ENCODE data around the gene ANKMY2.

The ANKMY2 gene

DNA sequence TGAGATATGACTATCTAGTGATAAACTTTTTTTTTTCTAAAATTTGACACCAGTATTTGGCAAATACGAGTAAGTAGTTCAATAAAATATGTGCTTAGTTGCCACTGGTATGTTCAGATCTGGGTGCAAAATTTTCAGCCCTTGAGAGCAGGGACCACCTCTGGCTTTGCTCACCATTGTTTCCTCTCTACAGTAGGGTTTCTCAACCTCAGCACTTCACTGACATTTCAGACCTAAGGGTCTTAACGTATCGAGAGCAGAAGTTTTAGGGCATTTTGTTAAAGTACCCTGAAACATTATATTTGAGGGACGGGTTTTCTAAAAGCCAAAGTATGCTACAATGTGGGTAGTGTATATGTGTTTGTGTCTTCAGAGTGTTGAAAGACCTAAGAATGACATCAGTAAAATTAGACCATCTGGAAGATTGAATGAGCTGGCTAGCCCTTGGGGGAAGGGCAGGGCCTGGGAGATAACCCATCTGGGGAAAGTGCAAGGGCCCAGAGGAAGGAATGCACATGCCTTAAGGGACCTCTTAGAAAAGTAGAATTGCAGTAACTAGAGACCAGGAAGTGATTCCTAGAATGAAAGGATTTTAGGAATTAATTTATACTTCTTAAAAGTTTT, 12.2 kb upstream of the ANKMY2 start:
- DNase-seq = no peak

DNA sequence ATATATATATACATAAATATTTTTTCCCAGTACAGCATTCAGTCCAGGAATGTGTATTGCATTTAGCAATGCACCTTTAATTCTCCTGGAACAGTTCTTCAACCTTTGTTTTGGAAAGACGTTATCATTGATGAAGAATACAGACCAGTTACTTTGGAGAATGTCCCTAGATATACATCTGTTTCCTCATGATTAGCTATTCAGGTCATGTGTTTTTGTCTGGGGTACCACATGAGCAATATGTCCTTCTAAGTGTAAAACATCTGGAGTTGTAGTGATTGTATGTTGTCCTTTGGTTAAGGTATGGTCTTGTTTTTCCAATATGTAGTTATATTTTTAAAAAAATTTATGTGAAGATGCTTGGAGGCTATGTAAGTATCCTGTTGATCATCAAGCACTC, 10.6 kb upstream of the ANKMY2 start:
- no peak for DNase-seq

GRCh38 chr7:16655394-16655793, 9.8 kb upstream of the ANKMY2 start:
- DNase-seq = no peak

GRCh38 chr7:16652888-16653287, 7.3 kb upstream of the ANKMY2 start:
- DNase-seq = no peak

GRCh38 chr7:16652240-16652583, 6.7 kb upstream of the ANKMY2 start:
- no peak for DNase-seq

- DNase-seq = no peak
Measured at GRCh38 chr7:16651396-16652239, 6.1 kb upstream of the ANKMY2 start.

DNA sequence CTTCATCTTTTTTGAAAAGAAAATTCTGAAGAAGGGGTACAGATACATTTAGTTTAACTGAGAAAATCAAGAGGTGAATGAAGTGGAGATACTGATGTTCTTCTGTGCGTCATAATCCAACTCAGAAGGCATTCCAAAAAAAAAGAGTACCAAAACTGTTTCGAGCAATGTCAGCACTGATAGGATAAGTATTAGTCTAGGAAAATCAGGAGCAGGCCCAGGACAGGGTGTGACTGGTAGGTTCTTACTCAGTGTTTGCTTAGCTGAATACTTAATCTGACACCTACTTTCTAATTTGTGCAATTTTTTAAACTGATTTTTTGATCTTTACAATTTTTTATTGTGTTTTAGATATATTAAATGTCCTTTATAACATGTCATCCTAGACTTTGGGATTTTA, 4.7 kb upstream of the ANKMY2 start:
- DNase-seq = no peak

- DNase-seq = no peak
Measured at GRCh38 chr7:16649196-16649595, 3.6 kb upstream of the ANKMY2 start.

DNA sequence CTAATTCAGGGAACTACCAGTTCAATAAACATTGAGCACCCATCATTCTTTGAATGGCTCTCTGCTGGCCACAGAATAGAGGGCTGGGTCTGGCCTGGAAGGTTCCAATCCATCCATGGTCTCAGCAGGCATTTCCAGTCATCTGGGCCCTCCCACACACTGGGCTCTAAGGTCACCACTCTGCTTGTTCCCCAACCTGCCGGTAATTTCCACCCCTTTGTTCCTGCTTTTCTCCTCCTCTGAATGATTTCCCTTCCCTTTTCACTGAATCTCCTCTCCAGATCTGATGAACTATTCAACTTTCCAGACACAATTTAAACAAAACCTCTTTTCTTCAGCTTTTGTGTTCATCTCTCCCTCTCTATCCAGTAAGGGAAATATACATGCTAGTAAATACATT, 3.0 kb upstream of the ANKMY2 start:
- no peak for DNase-seq

DNA sequence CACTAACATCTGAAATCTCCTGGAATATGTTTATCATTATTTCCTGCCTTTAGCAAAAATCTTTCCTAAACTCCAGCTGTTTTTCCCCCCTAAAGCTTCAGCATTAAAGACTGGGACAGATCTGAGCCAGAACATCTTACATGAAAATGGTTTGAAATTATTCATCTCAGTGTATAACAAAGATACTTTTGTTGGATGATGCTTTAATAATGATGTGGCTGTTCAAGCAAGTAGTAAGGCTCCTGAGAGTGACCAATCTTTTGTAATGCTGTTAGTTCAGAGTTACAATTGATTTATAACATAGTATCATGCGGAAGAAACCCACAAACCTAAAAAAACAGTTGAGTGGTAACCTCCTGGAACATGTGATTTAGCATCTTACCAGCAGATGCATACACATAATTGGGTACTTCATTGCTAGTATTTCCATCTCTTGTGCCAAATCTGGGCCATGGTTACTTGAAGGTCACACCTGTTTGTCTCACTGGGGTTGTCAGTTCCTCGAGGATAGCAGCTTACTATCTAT, 1.9 kb upstream of the ANKMY2 start:
- DNase-seq = no peak

DNA sequence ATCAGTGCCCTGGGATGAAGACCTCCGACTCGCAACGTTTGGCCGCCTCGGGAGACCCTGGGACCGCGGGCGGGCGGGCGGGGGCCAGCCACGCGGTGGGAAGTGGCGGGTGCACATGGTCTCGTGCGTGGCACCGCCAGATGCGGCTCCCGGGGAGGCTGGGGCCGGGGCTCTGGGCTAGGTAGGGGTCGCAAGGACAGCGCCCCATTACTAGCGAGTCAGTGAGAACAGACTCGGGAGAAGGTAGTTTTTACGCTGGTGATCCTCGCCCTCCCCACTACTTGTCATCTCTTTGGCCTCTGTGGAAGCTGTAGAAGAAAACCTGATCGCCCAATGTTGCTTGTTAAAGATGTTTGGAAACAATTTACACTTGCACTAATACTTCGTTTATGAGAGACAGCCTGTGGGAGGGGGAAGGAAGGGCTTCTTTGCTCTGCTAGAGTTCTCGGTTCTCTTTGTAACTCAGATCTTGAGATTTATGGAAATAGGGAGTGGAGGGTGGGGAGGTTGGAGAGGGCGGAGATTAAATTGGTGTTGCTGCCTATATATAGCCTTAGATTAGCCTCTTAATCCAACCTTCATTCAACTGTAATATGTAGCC, 1.0 kb upstream of the ANKMY2 start:
- no peak for DNase-seq

DNA sequence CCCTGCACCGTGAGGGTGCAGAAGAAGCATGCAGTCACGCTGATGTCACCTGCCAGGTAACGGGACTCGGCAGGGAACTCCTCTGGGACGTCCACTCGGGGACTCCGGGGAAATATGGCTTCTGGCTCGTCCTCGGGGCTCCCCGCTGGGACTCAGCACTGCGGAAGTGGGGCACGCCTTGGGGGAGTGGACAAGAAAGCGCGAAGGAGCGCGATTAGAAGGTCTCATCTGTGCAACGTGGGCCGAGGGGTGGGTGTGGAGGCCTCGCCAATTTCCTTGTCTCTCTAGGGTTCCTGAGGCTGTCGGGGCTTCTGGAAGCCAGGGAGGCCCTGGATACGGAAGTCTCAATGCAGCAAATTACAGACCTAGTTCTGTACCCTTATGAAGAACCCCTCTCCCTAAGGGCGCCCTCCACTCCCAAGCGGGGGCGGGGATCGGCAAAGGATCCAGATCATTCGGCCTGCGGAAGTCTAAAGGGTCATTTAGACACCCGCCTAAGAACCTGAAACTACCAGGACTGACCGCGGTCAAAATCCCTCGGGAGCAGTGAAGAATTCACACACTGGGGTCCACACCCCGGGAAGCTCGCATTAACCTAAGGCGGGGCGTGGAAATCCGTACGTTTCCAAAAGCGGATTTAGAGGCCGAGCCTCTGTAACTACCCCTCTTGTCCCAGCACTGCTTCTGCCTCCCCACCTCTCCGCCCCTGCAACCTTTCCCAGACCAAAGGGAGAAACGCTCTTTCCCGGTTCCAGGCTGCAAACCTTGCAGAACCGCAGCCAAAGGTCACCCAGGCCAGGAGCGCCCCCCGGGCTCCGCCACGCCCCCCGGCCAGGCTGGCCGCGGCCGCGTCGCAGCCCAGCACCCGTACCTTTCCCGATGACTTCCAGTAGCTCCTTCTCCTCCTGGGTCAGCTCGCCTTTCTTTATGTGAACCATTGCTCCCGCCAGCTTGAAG, 640 bp downstream of the ANKMY2 start:
- DNase-seq = no peak

DNA sequence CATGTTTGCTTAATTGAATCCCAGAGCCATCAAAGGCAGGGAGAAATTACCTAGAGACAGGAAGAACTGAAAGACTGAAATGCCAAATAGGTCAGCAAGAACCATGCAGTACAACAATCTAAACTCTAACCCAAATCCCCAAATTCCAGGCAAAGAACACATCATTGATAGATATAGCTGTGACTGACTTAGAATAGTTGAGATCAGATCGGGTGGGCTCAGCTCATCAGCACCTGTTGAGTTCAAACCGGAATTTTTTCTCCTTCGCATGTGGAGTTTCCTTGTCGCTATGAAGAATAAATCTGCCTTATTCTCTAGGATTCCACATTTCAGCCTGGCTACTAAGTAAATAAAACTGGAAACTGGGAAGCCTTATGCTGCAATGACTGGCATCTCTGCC, 1.4 kb downstream of the ANKMY2 start:
- DNase-seq = no peak

DNA sequence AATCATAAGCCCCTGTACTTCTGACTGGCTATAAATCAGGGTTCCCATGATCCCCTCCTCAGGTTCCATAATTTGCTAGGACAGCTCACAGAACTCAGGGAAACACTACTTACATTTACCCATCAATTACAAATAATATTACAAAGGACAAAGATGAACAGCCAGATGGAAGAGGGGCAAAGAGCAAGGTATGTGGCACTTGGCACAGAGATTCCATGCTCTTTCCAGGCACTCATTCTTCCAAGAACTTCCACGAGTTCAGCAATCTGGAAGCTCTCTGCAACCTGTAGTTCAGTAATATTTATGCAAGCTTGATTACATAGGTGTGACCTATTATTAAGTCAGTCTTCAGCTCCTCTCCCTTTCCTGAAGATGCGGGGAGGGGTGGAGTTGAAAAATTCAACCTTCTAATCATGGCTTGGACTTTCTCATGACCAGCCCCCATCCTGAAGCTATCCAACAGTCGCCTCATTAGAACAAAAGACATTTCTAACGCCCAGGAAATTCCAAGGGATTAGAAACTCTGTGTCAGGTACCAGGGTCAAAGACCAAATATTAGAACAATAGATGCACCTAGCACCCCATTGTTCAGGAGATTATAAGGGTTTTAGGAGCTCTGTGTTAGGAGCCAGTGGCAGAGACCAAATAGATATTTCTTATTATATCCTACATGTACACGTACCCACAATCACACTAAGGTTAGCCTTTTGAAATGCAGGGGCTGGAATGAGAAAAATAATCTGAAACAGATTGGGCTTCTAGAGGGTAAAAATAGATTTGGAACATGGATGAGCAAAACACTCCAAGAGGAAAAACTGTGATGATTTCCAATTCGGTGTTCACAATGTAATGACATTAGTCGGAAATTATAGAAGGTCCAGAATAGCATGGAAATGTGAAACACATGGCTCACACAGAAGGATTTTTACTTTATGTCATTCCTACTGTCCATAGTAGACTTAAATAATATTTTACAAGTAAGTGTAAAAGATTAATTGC, 7.0 kb downstream of the ANKMY2 start:
- no peak for DNase-seq

- no peak for DNase-seq
Measured at GRCh38 chr7:16637379-16637778, 8.2 kb downstream of the ANKMY2 start.

DNA sequence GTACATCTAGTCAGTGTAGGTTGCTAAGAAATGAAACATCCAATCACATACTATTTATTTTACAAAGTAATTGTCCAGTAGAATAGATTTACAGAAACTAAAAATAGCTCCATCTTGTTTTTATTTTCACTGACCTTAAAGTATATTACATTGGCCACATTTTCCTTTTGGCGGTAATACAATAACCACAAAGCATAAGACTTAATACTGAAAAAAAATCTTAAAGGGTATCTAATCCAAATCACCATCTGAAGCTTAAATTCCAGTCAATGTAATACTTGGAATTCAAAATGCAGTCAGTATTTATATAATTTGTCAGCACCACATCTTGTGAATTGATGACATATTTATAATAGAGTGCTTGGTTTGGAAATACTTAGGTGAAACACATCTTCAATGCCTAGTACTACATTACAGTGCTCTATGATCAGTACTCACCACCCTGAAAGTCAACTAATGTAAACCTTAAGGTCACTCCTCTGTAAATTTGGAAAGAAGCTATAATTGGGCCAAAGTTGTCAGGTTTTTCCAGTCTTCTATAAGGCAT, 8.9 kb downstream of the ANKMY2 start:
- no peak for DNase-seq

- no peak for DNase-seq
Measured at GRCh38 chr7:16634271-16634738, 11.2 kb downstream of the ANKMY2 start.

GRCh38 chr7:16630654-16631053, 14.9 kb downstream of the ANKMY2 start:
- no peak for DNase-seq

GRCh38 chr7:16627236-16627635, 18.3 kb downstream of the ANKMY2 start:
- DNase-seq = no peak

- DNase-seq = no peak
Measured at GRCh38 chr7:16626388-16626787, 19.2 kb downstream of the ANKMY2 start.

DNA sequence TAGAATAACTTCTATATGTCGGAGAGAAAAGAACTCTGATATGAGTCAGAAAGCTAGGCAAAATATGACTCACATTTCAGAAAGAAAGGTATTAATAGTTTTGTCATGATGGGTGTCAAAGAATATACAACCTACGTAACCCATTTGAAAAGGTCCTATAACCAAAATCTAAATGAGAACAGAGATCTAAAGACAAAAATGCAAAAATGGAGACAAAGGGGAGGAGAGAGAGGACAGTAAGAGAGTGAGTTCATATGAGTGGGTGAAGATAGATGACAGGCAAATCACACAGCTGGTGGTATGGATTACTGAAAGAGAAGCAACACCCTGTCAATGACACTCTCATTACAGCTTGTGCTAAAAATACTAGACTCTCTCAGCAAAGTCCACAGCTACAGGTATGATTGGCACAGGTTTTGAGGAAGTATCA, 25.6 kb downstream of the ANKMY2 start:
- DNase-seq = no peak

All from KG1 (cell line).